Esophagus squamous epithelium (tissue), 5 donors: ENCODE measurements around the gene BRAF. TPM values are rescaled to one million over a fixed set of nuclear protein-coding genes. Genes with fewer than 3 reads are reported as not detected.
"Not testable (repeated sequence)": the region's sequence is repeated elsewhere in the genome, so short reads cannot be mapped to it uniquely, and the experiment has no call there.

ENCODE experiments used
- DNase-seq: peaks from one replicate; lab custom pipeline; 2025; lab: John Stamatoyannopoulos, UW
- H3K27ac ChIP-seq, 4 donors: fragments of 200-600 bp; sonication (generic); one replicate each; pipeline ENCODE4 v1.5.1; 2016 to 2019; ENCODE audit warnings: mild to moderate bottlenecking in 1 of 4
- H3K27me3 ChIP-seq, 4 donors: fragments of 200-600 bp; sonication (generic); 1 replicate in 3 of 4; 2 replicates in 1 of 4; pipeline versions ENCODE4 v1.5.1 to v1.6.0; 2017 to 2021; ENCODE audit warnings: antibody characterized with exemption in 1 of 4
- H3K36me3 ChIP-seq, 3 donors: fragments of 200-600 bp; sonication (generic); one replicate each; pipeline ENCODE4 v1.5.1; 2016 to 2019
- H3K4me1 ChIP-seq, 3 donors: fragments of 200-600 bp; sonication (generic); one replicate each; pipeline ENCODE4 v1.5.1; 2017 to 2019
- H3K4me3 ChIP-seq, 4 donors: fragments of 200-600 bp; sonication (generic); 1 replicate in 3 of 4; 2 replicates in 1 of 4; pipeline ENCODE4 v1.5.1; 2016 to 2019; ENCODE audit warnings: mild to moderate bottlenecking in 2 of 4, moderate library complexity in 1 of 4
- H3K9me3 ChIP-seq, 3 donors: fragments of 200-600 bp; sonication (generic); one replicate each; pipeline ENCODE4 v1.5.1; 2016 to 2019
- POLR2A ChIP-seq, 4 donors: fragments of 450-650 bp; IDR thresholded peaks; one replicate each; pipeline ENCODE4 v1.6.1; 2017; ENCODE audit warnings: antibody characterized with exemption in 4 of 4, mild to moderate bottlenecking in 4 of 4, moderate library complexity in 3 of 4
- WGBS, 2 donors: methylation state at CpG; one replicate each; pipeline ENCODE4 v1.1.5; 2018; 5-methylcytosine and 5-hydroxymethylcytosine counted together
- intact Hi-C: fragments of 100-400 bp; cut with DNase I; formaldehyde crosslinking; loops from one replicate; pipeline ENCODE4 v1.15.0; 2022
- total RNA-seq, 4 donors: library from RNA; depleted of rRNA; stranded (reverse); fragments of >200 nt; gene quantifications; one replicate each; pipeline ENCODE4 v1.1.0, GENCODE V29; 2016
- TF ChIP-seq, protein P1 (sequence below), 6 experiments: fragments of 450-650 bp in 4 of 6; fragments of 200-600 bp in 2 of 6; sonication (generic) in 2 of 6; IDR thresholded peaks; one replicate each; pipeline ENCODE4 v1.5.1; 2016 to 2019; ENCODE audit warnings: antibody characterized with exemption in 6 of 6, mild to moderate bottlenecking in 4 of 6, moderate library complexity in 4 of 6
- donor health status: DM: yes; HTN: yes; CAD: no.

BRAF gene
- total RNA-seq, 4 donors from 2014 or later, result 10.0 to 40.6 (median 20.6) TPM

DNA sequence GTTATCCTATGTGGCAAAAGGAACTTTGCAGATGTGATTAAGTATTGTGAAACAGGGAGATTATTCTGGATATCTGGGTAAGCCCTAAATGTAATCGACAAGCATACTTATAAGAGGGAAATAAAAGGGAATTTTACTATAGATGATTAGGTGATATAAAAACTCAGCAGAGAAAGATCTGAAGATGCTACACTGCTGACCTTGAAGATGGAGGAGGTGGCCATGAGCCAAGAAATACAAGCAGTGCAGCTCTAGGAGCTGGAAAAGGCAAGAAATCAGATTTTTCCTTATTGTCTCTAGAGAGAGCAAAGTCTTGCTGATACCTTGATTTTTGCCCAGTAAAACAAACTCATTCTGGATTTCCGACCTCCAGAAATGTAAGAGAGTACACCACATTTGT lies 67.7 kb downstream of the BRAF start:
- TF ChIP-seq, protein P1, sequence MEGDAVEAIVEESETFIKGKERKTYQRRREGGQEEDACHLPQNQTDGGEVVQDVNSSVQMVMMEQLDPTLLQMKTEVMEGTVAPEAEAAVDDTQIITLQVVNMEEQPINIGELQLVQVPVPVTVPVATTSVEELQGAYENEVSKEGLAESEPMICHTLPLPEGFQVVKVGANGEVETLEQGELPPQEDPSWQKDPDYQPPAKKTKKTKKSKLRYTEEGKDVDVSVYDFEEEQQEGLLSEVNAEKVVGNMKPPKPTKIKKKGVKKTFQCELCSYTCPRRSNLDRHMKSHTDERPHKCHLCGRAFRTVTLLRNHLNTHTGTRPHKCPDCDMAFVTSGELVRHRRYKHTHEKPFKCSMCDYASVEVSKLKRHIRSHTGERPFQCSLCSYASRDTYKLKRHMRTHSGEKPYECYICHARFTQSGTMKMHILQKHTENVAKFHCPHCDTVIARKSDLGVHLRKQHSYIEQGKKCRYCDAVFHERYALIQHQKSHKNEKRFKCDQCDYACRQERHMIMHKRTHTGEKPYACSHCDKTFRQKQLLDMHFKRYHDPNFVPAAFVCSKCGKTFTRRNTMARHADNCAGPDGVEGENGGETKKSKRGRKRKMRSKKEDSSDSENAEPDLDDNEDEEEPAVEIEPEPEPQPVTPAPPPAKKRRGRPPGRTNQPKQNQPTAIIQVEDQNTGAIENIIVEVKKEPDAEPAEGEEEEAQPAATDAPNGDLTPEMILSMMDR (IDR thresholded peaks at IDR 0.05), result no peak
- no peak for TF ChIP-seq POLR2A (IDR thresholded peaks at IDR 0.05)
- WGBS, 2 donors, result 77 to 83% methylated on average over 2 of the region's 2 CpGs
- intact Hi-C loops, result no loop called here

DNA sequence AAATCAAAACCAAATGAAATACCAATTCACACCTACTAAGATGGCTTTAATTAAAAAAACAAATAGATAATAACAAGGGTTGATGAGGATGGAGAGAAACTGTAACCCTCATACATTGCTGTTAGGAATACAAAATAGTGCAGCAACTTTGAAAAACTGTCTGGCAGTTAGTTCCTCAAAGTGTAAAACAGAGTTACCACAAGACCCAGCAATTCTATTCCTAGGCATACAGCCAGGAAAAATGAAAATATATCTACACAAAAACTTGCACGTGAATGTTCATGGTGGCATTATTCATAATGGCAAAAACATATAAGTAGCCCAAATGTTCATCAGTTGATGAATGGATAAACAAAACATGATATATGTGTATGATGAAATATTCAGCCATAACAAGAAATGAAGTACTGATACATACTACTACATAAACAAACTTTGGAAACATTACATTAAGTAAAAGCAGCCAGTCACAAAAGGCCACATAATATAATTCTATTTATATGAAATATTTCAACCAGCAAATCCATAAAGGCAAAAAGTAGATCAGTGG lies 83.5 kb downstream of the BRAF start:
- intact Hi-C loops, result no loop called here
- Histone ChIP-seq H3K9me3 (no peaks in the 10 kb centered on the region), H3K36me3 (peaks cover 0 to 36% (median 0%) of the 10 kb centered on the region in 3 donors), H3K4me3 (no peak overlapping the region), H3K4me1 (no peaks in the 10 kb centered on the region), H3K27ac (no peak overlapping the region), H3K27me3 (no peaks in the 10 kb centered on the region)
- no peak for DNase-seq
- TF ChIP-seq POLR2A (IDR thresholded peaks at IDR 0.05), result no peak
- TF ChIP-seq, protein P1 (IDR thresholded peaks at IDR 0.05), result no peak
- WGBS, 2 donors, result 50 to 60% methylated on average over 1 of the region's 1 CpG

More for the DNA sequence above, 67.7 kb downstream of the BRAF start:
- H3K27me3 ChIP-seq, result no peaks in the 10 kb centered on the region
- no peak for DNase-seq
- H3K9me3 ChIP-seq, result no peaks in the 10 kb centered on the region
- H3K36me3 ChIP-seq, result no peaks in the 10 kb centered on the region
- no peak overlapping the region for H3K27ac ChIP-seq
- H3K4me1 ChIP-seq, result peaks cover 0 to 7% (median 4%) of the 10 kb centered on the region in 3 donors
- H3K4me3 ChIP-seq, result no peak overlapping the region

DNA sequence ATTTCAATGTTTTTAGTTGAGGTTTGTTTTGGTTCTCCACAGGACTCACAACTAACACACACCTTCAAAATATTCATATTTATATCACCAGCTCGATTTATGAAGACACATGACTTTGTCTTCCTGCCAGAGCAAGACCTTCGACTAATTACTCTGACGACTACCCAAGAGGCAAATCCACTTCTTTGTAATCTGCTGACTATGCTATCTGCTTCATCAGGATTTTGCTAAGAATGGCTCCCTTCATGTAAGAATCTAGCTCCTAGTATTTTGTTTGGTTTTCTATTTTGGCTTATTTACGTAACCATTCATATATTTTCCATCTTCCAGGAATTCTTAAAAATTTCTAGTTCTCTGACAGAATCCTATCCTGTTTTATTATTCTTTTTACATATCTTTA lies 93.0 kb downstream of the BRAF start:
- Histone ChIP-seq H3K9me3 (no peaks in the 10 kb centered on the region), H3K4me3 (no peak overlapping the region), H3K27ac (no peak overlapping the region), H3K4me1 (no peaks in the 10 kb centered on the region), H3K36me3 (peaks cover 0 to 54% (median 0%) of the 10 kb centered on the region in 3 donors), H3K27me3 (no peaks in the 10 kb centered on the region)
- intact Hi-C loops, result no loop called here
- no peak for DNase-seq
- 84 to 91% methylated on average over 4 of the region's 4 CpGs for WGBS, 2 donors
- TF ChIP-seq POLR2A (IDR thresholded peaks at IDR 0.05), result no peak
- TF ChIP-seq, protein P1 (IDR thresholded peaks at IDR 0.05), result no peak

DNA sequence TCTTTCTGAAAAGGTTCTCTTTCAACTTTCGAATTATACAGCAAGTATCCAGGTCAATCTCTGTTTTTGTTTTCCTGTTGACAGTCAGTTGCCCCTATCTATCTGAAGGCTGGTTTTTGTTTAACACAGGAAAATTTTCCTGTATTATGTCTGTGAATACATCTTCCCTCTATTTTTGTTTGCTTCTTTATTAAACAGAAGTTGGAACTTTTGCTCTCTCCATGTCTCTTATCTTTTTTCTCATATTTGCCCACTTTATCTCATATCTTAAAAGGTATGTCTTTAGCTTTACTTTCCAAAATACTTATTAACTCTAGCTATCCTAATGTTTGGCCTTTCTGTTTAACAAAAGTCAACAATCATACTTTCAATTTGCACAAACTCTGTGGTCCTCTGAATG lies 95.0 kb downstream of the BRAF start:
- intact Hi-C loops, result no loop called here
- no peak overlapping the region for H3K27ac ChIP-seq
- H3K9me3 ChIP-seq, result no peaks in the 10 kb centered on the region
- no peaks in the 10 kb centered on the region for H3K27me3 ChIP-seq
- H3K4me3 ChIP-seq, result no peak overlapping the region
- H3K4me1 ChIP-seq, result no peaks in the 10 kb centered on the region
- WGBS, 2 donors, result 96 to 100% methylated on average over 1 of the region's 1 CpG
- peaks cover 0 to 58% (median 0%) of the 10 kb centered on the region in 3 donors for H3K36me3 ChIP-seq
- DNase-seq, result no peak
- TF ChIP-seq, protein P1 (IDR thresholded peaks at IDR 0.05), result no peak
- TF ChIP-seq POLR2A (IDR thresholded peaks at IDR 0.05), result no peak

DNA sequence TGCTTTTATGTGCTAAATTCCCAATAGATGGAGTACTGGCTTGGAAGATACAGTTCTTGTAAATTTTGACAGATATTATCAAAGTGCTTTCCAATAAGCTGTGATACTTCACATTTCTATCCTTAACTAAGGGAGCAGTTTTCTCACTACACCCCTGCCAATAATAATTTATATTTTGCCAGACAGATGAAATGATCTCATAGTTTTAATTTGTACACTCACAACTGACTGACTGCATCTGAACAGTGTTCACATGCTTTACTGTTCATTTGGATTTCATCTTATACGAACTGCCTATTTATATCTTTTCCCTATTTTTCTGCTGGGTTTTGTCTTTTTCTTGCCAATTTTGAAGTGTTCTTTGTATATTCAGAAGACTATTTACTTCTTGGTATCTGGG lies 96.0 kb downstream of the BRAF start:
- 85 to 92% methylated on average over 1 of the region's 1 CpG for WGBS, 2 donors
- intact Hi-C loops, result no loop called here
- no peak overlapping the region for H3K27ac ChIP-seq
- TF ChIP-seq POLR2A (IDR thresholded peaks at IDR 0.05), result no peak
- TF ChIP-seq, protein P1 (IDR thresholded peaks at IDR 0.05), result no peak
- no peaks in the 10 kb centered on the region for H3K9me3 ChIP-seq
- DNase-seq, result no peak
- peaks cover 0 to 49% (median 0%) of the 10 kb centered on the region in 3 donors for H3K36me3 ChIP-seq
- H3K4me3 ChIP-seq, result no peak overlapping the region
- no peaks in the 10 kb centered on the region for H3K27me3 ChIP-seq
- H3K4me1 ChIP-seq, result no peaks in the 10 kb centered on the region

DNA sequence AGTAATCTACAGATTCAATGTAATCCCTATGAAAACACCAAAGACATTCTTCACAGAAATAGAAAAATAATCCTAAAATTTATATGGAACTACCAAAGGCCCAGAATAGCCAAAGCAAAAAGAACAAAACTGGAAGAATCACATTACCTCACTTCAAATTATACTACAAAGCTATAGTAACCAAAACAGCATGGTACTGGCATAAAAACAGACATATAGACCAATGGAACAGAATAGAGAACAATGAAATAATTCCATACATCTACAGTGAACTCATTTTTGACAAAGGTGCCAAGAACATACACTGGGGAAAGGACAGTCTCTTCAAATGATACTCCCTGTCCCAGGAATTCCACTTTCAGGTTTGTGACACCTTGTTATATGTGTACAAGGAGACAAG lies 107.3 kb downstream of the BRAF start:
- intact Hi-C loops, result loop anchor here (10.0 kb wide), 1 partner anchor 187 kb away; no protein-coding TSS in a partner anchor
- H3K9me3 ChIP-seq, result not testable (repeated sequence)

More for the DNA sequence above, 107.3 kb downstream of the BRAF start:
- DNase-seq, H3K27ac ChIP-seq, H3K4me1 ChIP-seq, H3K36me3 ChIP-seq, H3K4me3 ChIP-seq, H3K27me3 ChIP-seq: not testable (repeated sequence)
